Stimulated activated CD4-positive, alpha-beta T cell treated with anti-CD3 and anti-CD28 coated beads, Interleukin-1b, Interleukin-23, amount 100 ng/mL, for 24 hours (primary cell): ENCODE data around the gene SSX4B.
"Not testable (repeated sequence)": the region's sequence is repeated elsewhere in the genome, so short reads cannot be mapped to it uniquely, and the experiment has no call there.

Experiments
- DNase-seq, 4 experiments: peaks; one replicate each; pipeline ENCODE4 v3.0.0-alpha.2; 2020; ENCODE audit warnings: low read depth in 4 of 4, low spot score in 1 of 4

The SSX4B gene

GRCh38 chrX:48411860-48412259 lies at the start of gene SSX4B:
SSX4B (minus strand) TSS chrX:48411960; CDS start chrX:48411372, 588 bp downstream.
- DNase-seq, result not testable (repeated sequence)

GRCh38 chrX:48460606-48461005 lies 48.8 kb upstream of the SSX4B start:
- no peak for DNase-seq

- DNase-seq, result no peak
These were observed 48.3 kb upstream of the SSX4B start for GRCh38 chrX:48460031-48460430.

- DNase-seq, result no peak
These were observed 47.7 kb upstream of the SSX4B start for GRCh38 chrX:48459483-48459882.

- no peak for DNase-seq
These were observed 47.0 kb upstream of the SSX4B start for GRCh38 chrX:48458711-48459110.

GRCh38 chrX:48456628-48457331 lies 45.0 kb upstream of the SSX4B start:
- DNase-seq, result no peak

- no peak for DNase-seq
These were observed 39.9 kb upstream of the SSX4B start for GRCh38 chrX:48451708-48452107.

- DNase-seq, result no peak
These were observed 38.3 kb upstream of the SSX4B start for GRCh38 chrX:48450076-48450475.

GRCh38 chrX:48447201-48447600 lies 35.4 kb upstream of the SSX4B start:
- not testable (repeated sequence) for DNase-seq

GRCh38 chrX:48433713-48434112 lies 22.0 kb upstream of the SSX4B start:
- not testable (repeated sequence) for DNase-seq

- not testable (repeated sequence) for DNase-seq
These were observed 18.4 kb upstream of the SSX4B start for GRCh38 chrX:48430166-48430565.

GRCh38 chrX:48429606-48430005 lies 17.8 kb upstream of the SSX4B start:
- DNase-seq, result not testable (repeated sequence)

GRCh38 chrX:48427027-48427716 lies 15.4 kb upstream of the SSX4B start:
- DNase-seq, result not testable (repeated sequence)

GRCh38 chrX:48397825-48398224 lies 13.9 kb downstream of the SSX4B start:
- DNase-seq, result not testable (repeated sequence)

GRCh38 chrX:48396931-48397330 lies 14.8 kb downstream of the SSX4B start:
- not testable (repeated sequence) for DNase-seq

GRCh38 chrX:48383239-48383638 lies 28.5 kb downstream of the SSX4B start, which contains the start of gene SSX4:
SSX4 (plus strand) TSS chrX:48383539; CDS start chrX:48384054, 515 bp downstream.
- not testable (repeated sequence) for DNase-seq

GRCh38 chrX:48370408-48370807 lies 41.4 kb downstream of the SSX4B start:
- DNase-seq, result not testable (repeated sequence)

GRCh38 chrX:48367717-48368408 lies 43.9 kb downstream of the SSX4B start:
- not testable (repeated sequence) for DNase-seq

GRCh38 chrX:48359281-48359680 lies 52.5 kb downstream of the SSX4B start:
- DNase-seq, result not testable (repeated sequence)

GRCh38 chrX:48357681-48358080 lies 54.1 kb downstream of the SSX4B start:
- no peak for DNase-seq

GRCh38 chrX:48356315-48357094 lies 55.3 kb downstream of the SSX4B start, which contains the start of gene SSX3:
SSX3 (minus strand) TSS chrX:48356703; CDS start chrX:48355249, 1,454 bp downstream.
- DNase-seq, result not testable (repeated sequence)
